NCI-H2029 (cell line): ENCODE measurements around the gene SOX4.

ENCODE experiments used
- DNase-seq: peaks from one replicate; lab custom pipeline; 2025; lab: John Stamatoyannopoulos, UW

Gene SOX4

GRCh38 chr6:21614226-21614625 is 20.7 kb downstream of the SOX4 start:
- no peak for DNase-seq

- no peak for DNase-seq
Measured at GRCh38 chr6:21615504-21615903, 22.0 kb downstream of the SOX4 start.

GRCh38 chr6:21616005-21616404 is 22.5 kb downstream of the SOX4 start:
- DNase-seq: no peak

GRCh38 chr6:21625642-21626041 is 32.1 kb downstream of the SOX4 start:
- no peak for DNase-seq

GRCh38 chr6:21626756-21627155 is 33.2 kb downstream of the SOX4 start:
- DNase-seq: no peak

GRCh38 chr6:21628160-21628559 is 34.6 kb downstream of the SOX4 start:
- DNase-seq: no peak

GRCh38 chr6:21633511-21634109 is 40.1 kb downstream of the SOX4 start:
- DNase-seq: no peak

GRCh38 chr6:21634582-21634981 is 41.0 kb downstream of the SOX4 start:
- DNase-seq: no peak

GRCh38 chr6:21636876-21637275 is 43.3 kb downstream of the SOX4 start:
- DNase-seq: no peak

GRCh38 chr6:21639316-21639715 is 45.8 kb downstream of the SOX4 start:
- no peak for DNase-seq
